Suprapubic skin (tissue), 4 donors: ENCODE results near the gene RNPS1.

Experiments used
- CTCF ChIP-seq, 2 donors: fragments of 200-600 bp in 1 of 2; fragments of 450-650 bp in 1 of 2; sonication (generic) in 1 of 2; IDR thresholded peaks; one replicate each; pipeline ENCODE4 v1.5.1; 2016 to 2019; ENCODE audit warnings: antibody characterized with exemption in 2 of 2, mild to moderate bottlenecking in 1 of 2, moderate library complexity in 1 of 2
- EP300 ChIP-seq: sonication (generic); formaldehyde crosslinking; IDR thresholded peaks from one replicate; pipeline ENCODE4 v1.6.1; 2017; ENCODE audit warnings: antibody characterized with exemption
- POLR2A ChIP-seq, 2 donors: fragments of 450-650 bp; IDR thresholded peaks; one replicate each; pipeline ENCODE4 v1.6.1; 2017; ENCODE audit warnings: antibody characterized with exemption in 2 of 2, mild to moderate bottlenecking in 2 of 2, moderate library complexity in 2 of 2
- POLR2AphosphoS5 ChIP-seq, 3 donors: sonication (generic); formaldehyde crosslinking; IDR thresholded peaks; one replicate each; pipeline ENCODE4 v1.6.1; 2017; ENCODE audit warnings: antibody characterized with exemption in 3 of 3

- TF ChIP-seq POLR2AphosphoS5 (IDR thresholded peaks at IDR 0.05) (no peak), CTCF (IDR thresholded peaks at IDR 0.05) (no peak), EP300 (no peak), POLR2A (IDR thresholded peaks at IDR 0.05) (no peak)
Measured at GRCh38 chr16:2229091-2229490, 38.8 kb downstream of the RNPS1 start.
